SH-SY5Y (cell line): ENCODE results near the gene MLIP.

ENCODE experiments used
- GATA2 ChIP-seq: IDR thresholded peaks from 2 replicates; pipeline ENCODE4 v1.6.1; 2011; ENCODE audit warnings: mild to moderate bottlenecking, low read depth, low read length
- GATA3 ChIP-seq: IDR thresholded peaks from 2 replicates; pipeline ENCODE4 v1.6.1; 2011; ENCODE audit warnings: low read depth, mild to moderate bottlenecking, low read length, moderate library complexity

DNA sequence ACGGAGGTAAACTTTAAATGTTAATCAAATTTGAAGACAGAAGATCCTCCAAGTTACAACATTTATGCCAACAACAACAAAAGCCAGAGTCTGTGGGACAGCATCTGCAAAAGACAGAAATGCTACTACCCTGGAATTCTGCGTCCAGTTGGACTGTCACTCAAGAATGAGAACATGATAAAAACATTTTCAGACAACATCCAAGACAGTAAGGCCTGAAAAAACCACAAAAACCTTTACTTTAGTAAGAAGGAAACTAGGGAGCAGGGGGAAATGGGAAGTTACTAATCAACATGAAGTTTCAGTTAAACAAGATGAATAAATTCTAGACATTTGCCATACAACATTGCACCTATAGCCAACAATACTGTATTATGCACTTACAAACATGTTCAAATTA, 77.6 kb downstream of the MLIP start:
- no peak for TF ChIP-seq GATA3
- TF ChIP-seq GATA2, result no peak
